Kasumi-1 (cell line): Measurements from ENCODE around the gene PPP1R3A.

ENCODE experiments used
- DNase-seq, 2 experiments: peaks; one replicate each; lab custom pipeline; 2025; lab: John Stamatoyannopoulos, UW

Gene PPP1R3A

GRCh38 chr7:113883096-113883495 lies 35.7 kb downstream of the PPP1R3A start:
- no peak for DNase-seq

- no peak for DNase-seq
Observed at GRCh38 chr7:113880559-113880958, 38.2 kb downstream of the PPP1R3A start.

GRCh38 chr7:113878394-113878992 lies 40.3 kb downstream of the PPP1R3A start:
- DNase-seq, result no peak

GRCh38 chr7:113875224-113875623 lies 43.6 kb downstream of the PPP1R3A start:
- no peak for DNase-seq

- DNase-seq, result no peak
Observed at GRCh38 chr7:113873554-113874151, 45.2 kb downstream of the PPP1R3A start.

GRCh38 chr7:113872981-113873380 lies 45.8 kb downstream of the PPP1R3A start:
- DNase-seq, result no peak

- no peak for DNase-seq
Observed at GRCh38 chr7:113867325-113867724, 51.5 kb downstream of the PPP1R3A start.

- no peak for DNase-seq
Observed at GRCh38 chr7:113856010-113856409, 62.8 kb downstream of the PPP1R3A start.

GRCh38 chr7:113840954-113841353 lies 77.9 kb downstream of the PPP1R3A start:
- DNase-seq, result no peak

- DNase-seq, result no peak
Observed at GRCh38 chr7:113835367-113835766, 83.4 kb downstream of the PPP1R3A start.

- DNase-seq, result no peak
Observed at GRCh38 chr7:113832196-113832745, 86.5 kb downstream of the PPP1R3A start.

- DNase-seq, result no peak
Observed at GRCh38 chr7:113831556-113831955, 87.3 kb downstream of the PPP1R3A start.

GRCh38 chr7:113828581-113828980 lies 90.2 kb downstream of the PPP1R3A start:
- DNase-seq, result no peak
